H1 (cell line): ENCODE data around the gene EPHB1. TPM values are rescaled to one million over a fixed set of nuclear protein-coding genes. Genes with fewer than 3 reads are reported as not detected.

Experiments used
- CTCF ChIA-PET: fragments of 300-600 bp; sonication (Branson Sonifier 250); formaldehyde crosslinking; loops from one replicate; lab custom pipeline; 2021; ENCODE audit not compliant: partially characterized antibody; lab: Charles Lee
- POLR2A ChIA-PET: fragments of 300-600 bp; sonication (Branson Sonifier 250); formaldehyde crosslinking; loops from one replicate; lab custom pipeline; 2021; ENCODE audit warnings: inconsistent platforms; ENCODE audit not compliant: partially characterized antibody; lab: Charles Lee
- DNase-seq, 2 experiments: peaks; one replicate each; pipeline versions ENCODE4 v3.0.0 to v3.0.0-alpha.2; 2010 to 2022; ENCODE audit warnings: low spot score in 2 of 2, low read depth in 1 of 2, mixed read lengths in 1 of 2
- FAIRE-seq: peaks from 2 replicates; lab custom pipeline; 2011; peaks lifted over from hg19 to GRCh38; lab: Jason Lieb, UNC
- H2AFZ ChIP-seq: 2 replicates; pipeline ENCODE4 v1.8.1; 2012; ENCODE audit warnings: low read length, inconsistent platforms
- H2AK5ac ChIP-seq: 2 replicates; pipeline ENCODE4 v1.6.1; 2013; ENCODE audit warnings: low read depth, low read length
- H2BK120ac ChIP-seq: replicated peaks from 2 replicates; pipeline ENCODE3; 2013; ENCODE audit warnings: low read depth, low read length, inconsistent platforms
- H2BK12ac ChIP-seq: 2 replicates; pipeline ENCODE4 v1.6.1; 2013; ENCODE audit warnings: low read depth, low read length
- H2BK15ac ChIP-seq: 2 replicates; pipeline ENCODE4 v1.6.1; 2013; ENCODE audit warnings: low read length
- H2BK20ac ChIP-seq: 2 replicates; pipeline ENCODE4 v1.6.1; 2013; ENCODE audit warnings: low read length
- H2BK5ac ChIP-seq: 2 replicates; pipeline ENCODE4 v1.6.1; 2013; ENCODE audit warnings: low read depth, low read length
- H3K14ac ChIP-seq: 2 replicates; pipeline ENCODE4 v1.6.1; 2013; ENCODE audit warnings: inconsistent platforms; ENCODE audit not compliant: insufficient read length
- H3K18ac ChIP-seq: 2 replicates; pipeline ENCODE4 v1.6.1; 2013; ENCODE audit warnings: low read length; ENCODE audit errors: extremely low read depth
- H3K23ac ChIP-seq: 2 replicates; pipeline ENCODE4 v1.6.1; 2013; ENCODE audit warnings: inconsistent platforms; ENCODE audit not compliant: insufficient read length
- H3K23me2 ChIP-seq: 2 replicates; pipeline ENCODE4 v1.6.1; 2013; ENCODE audit warnings: low read depth, low read length
- H3K27ac ChIP-seq: 2 replicates; pipeline ENCODE4 v1.6.1; 2011; ENCODE audit warnings: low read depth, low read length, inconsistent platforms
- H3K27me3 ChIP-seq, 4 experiments: replicated peaks in 1 of 4; 1 replicate in 1 of 4; 2 replicates in 3 of 4; pipeline versions ENCODE4 v1.6.1 to v1.8.1; 2011 to 2013; ENCODE audit warnings: low read length in 3 of 4, mild to moderate bottlenecking in 3 of 4, inconsistent platforms in 2 of 4, mixed read lengths in 2 of 4, moderate library complexity in 1 of 4; ENCODE audit not compliant: control insufficient read depth in 3 of 4, insufficient read depth in 3 of 4; ENCODE audit errors: extremely low read depth in 1 of 4
- H3K36me3 ChIP-seq, 4 experiments: 2 replicates each; pipeline versions ENCODE4 v1.6.1 to v1.8.1; 2011 to 2013; ENCODE audit warnings: mild to moderate bottlenecking in 4 of 4, low read length in 3 of 4, moderate library complexity in 2 of 4, control low read depth in 1 of 4, inconsistent platforms in 1 of 4; ENCODE audit not compliant: insufficient read depth in 4 of 4, control insufficient read depth in 2 of 4
- H3K4ac ChIP-seq: replicated peaks from 2 replicates; pipeline ENCODE3; 2013; ENCODE audit warnings: low read length, low read depth, mixed read lengths, inconsistent platforms; ENCODE audit not compliant: insufficient read length
- H3K4me1 ChIP-seq, 4 experiments: replicated peaks in 1 of 4; 1 replicate in 1 of 4; 2 replicates in 3 of 4; pipeline versions ENCODE4 v1.6.1 to v1.8.1; 2011 to 2013; ENCODE audit warnings: low read length in 3 of 4, inconsistent platforms in 2 of 4, mixed read lengths in 1 of 4; ENCODE audit not compliant: insufficient read depth in 4 of 4, control insufficient read depth in 3 of 4
- H3K4me2 ChIP-seq, 2 experiments: 2 replicates each; pipeline versions ENCODE4 v1.6.1 to v1.8.1; 2011 to 2013; ENCODE audit warnings: low read depth in 2 of 2, low read length in 2 of 2, control low read depth in 1 of 2, inconsistent platforms in 1 of 2, mild to moderate bottlenecking in 1 of 2; ENCODE audit not compliant: insufficient read depth in 1 of 2
- H3K4me3 ChIP-seq, 4 experiments: fragments of 200-600, 300-600 bp in 1 of 4; sonication (generic), shearing (Covaris generic), sonication (Bioruptor Twin) in 1 of 4; 2 replicates each; pipeline versions ENCODE4 v1.5.1 to v1.8.1; 2011 to 2016; ENCODE audit warnings: low read length in 4 of 4, low read depth in 3 of 4, control low read depth in 2 of 4, inconsistent platforms in 2 of 4, mild to moderate bottlenecking in 2 of 4, mixed read lengths in 1 of 4, moderate library complexity in 1 of 4; ENCODE audit not compliant: insufficient read depth in 2 of 4; ENCODE audit errors: extremely low read depth in 1 of 4
- H3K56ac ChIP-seq: replicated peaks from 2 replicates; pipeline ENCODE3; 2013; ENCODE audit warnings: low read depth, mild to moderate bottlenecking, mixed read lengths, low read length, inconsistent platforms; ENCODE audit not compliant: insufficient read length
- H3K79me1 ChIP-seq: 2 replicates; pipeline ENCODE4 v1.6.1; 2013; ENCODE audit warnings: low read depth, low read length, control low read depth
- H3K79me2 ChIP-seq, 2 experiments: 2 replicates each; pipeline versions ENCODE4 v1.6.1 to v1.8.1; 2012 to 2013; ENCODE audit warnings: low read length in 2 of 2, mild to moderate bottlenecking in 2 of 2, inconsistent platforms in 1 of 2; ENCODE audit not compliant: insufficient read depth in 2 of 2, control insufficient read depth in 1 of 2
- H3K9ac ChIP-seq, 4 experiments: replicated peaks in 1 of 4; 1 replicate in 1 of 4; 2 replicates in 3 of 4; pipeline versions ENCODE4 v1.6.1 to v1.8.1; 2011 to 2013; ENCODE audit warnings: low read depth in 3 of 4, low read length in 3 of 4, control low read depth in 2 of 4, mild to moderate bottlenecking in 2 of 4, moderate library complexity in 2 of 4, inconsistent platforms in 1 of 4; ENCODE audit errors: extremely low read depth in 1 of 4
- H3K9me3 ChIP-seq, 2 experiments: 2 replicates each; pipeline versions ENCODE4 v1.6.1 to v1.8.1; 2012 to 2013; ENCODE audit warnings: mild to moderate bottlenecking in 2 of 2, moderate library complexity in 2 of 2, control low read depth in 1 of 2, inconsistent platforms in 1 of 2, low read depth in 1 of 2, low read length in 1 of 2, mixed read lengths in 1 of 2; ENCODE audit not compliant: insufficient read depth in 2 of 2
- H4K20me1 ChIP-seq, 2 experiments: replicated peaks in 1 of 2; 2 replicates each; pipeline versions ENCODE3 to v1.8.1; 2011 to 2013; ENCODE audit warnings: inconsistent platforms in 2 of 2, low read length in 2 of 2, mild to moderate bottlenecking in 1 of 2; ENCODE audit not compliant: insufficient read depth in 2 of 2, control insufficient read depth in 1 of 2
- H4K5ac ChIP-seq: 2 replicates; pipeline ENCODE4 v1.6.1; 2013; ENCODE audit warnings: low read length, low read depth, mixed read lengths, inconsistent platforms; ENCODE audit not compliant: insufficient read length
- H4K8ac ChIP-seq: 2 replicates; pipeline ENCODE4 v1.8.0; 2013; ENCODE audit warnings: mild to moderate bottlenecking, moderate library complexity, low read length, inconsistent platforms; ENCODE audit not compliant: insufficient read depth; ENCODE audit errors: extremely low read depth
- H4K91ac ChIP-seq: replicated peaks from 2 replicates; pipeline ENCODE3; 2013; ENCODE audit warnings: low read length, mixed read lengths, inconsistent platforms; ENCODE audit not compliant: insufficient read length
- CTBP2 ChIP-seq: IDR thresholded peaks from 2 replicates; pipeline ENCODE4 v1.7.0; 2011; ENCODE audit warnings: borderline replicate concordance, mild to moderate bottlenecking, moderate library complexity, mixed read lengths, low read length; ENCODE audit not compliant: insufficient read depth, insufficient read length
- EP300 ChIP-seq, 2 experiments: IDR thresholded peaks; 1 replicate in 1 of 2; 2 replicates in 1 of 2; pipeline ENCODE4 v1.6.1; 2011 to 2012; ENCODE audit warnings: low read depth in 2 of 2, low read length in 2 of 2, mild to moderate bottlenecking in 2 of 2, borderline replicate concordance in 1 of 2, inconsistent platforms in 1 of 2, moderate library complexity in 1 of 2
- HDAC2 ChIP-seq, 2 experiments: fragments of 300-600 bp in 1 of 2; sonication (generic) in 1 of 2; IDR thresholded peaks; 2 replicates each; pipeline ENCODE4 v1.6.1; 2011 to 2012; ENCODE audit warnings: low read depth in 2 of 2, low read length in 2 of 2, mild to moderate bottlenecking in 2 of 2, moderate library complexity in 2 of 2, borderline replicate concordance in 1 of 2, inconsistent platforms in 1 of 2
- JUN ChIP-seq: IDR thresholded peaks from 2 replicates; pipeline ENCODE4 v1.6.1; 2011; ENCODE audit warnings: low read depth, mild to moderate bottlenecking, improper control_type of control experiment, low read length
- JUND ChIP-seq: IDR thresholded peaks from 2 replicates; pipeline ENCODE4 v1.6.1; 2011; ENCODE audit warnings: mild to moderate bottlenecking, improper control_type of control experiment, low read length
- MAX ChIP-seq: IDR thresholded peaks from 2 replicates; pipeline ENCODE4 v1.6.1; 2012; ENCODE audit warnings: inconsistent platforms
- SIX5 ChIP-seq: IDR thresholded peaks from 2 replicates; pipeline ENCODE4 v1.6.1; 2011; ENCODE audit warnings: mild to moderate bottlenecking, low read depth, low read length
- SP2 ChIP-seq: IDR thresholded peaks from 2 replicates; pipeline ENCODE4 v1.6.1; 2012; ENCODE audit warnings: mild to moderate bottlenecking, low read length, inconsistent platforms
- SUZ12 ChIP-seq: fragments of 200-600 bp; sonication (generic); IDR thresholded peaks from 2 replicates; pipeline ENCODE4 v1.6.1; 2012; ENCODE audit warnings: mild to moderate bottlenecking, inconsistent platforms, low read length, moderate library complexity, mixed read lengths
- TCF12 ChIP-seq: IDR thresholded peaks from 2 replicates; pipeline ENCODE4 v1.6.1; 2011; ENCODE audit warnings: low read depth, mild to moderate bottlenecking, low read length
- WGBS, 2 experiments: shearing (Covaris generic) in 1 of 2; methylation state at CpG; one replicate each; pipeline versions ENCODE4 v1.1.6 to v1.1.7; 2013 to 2015; ENCODE audit warnings: low lambda C conversion rate in 2 of 2, mixed read lengths in 2 of 2, inconsistent platforms in 1 of 2, low coverage in 1 of 2, missing lambda C conversion rate in 1 of 2; ENCODE audit not compliant: insufficient replicate concordance in 2 of 2, insufficient coverage in 1 of 2, insufficient read length in 1 of 2; ENCODE audit errors: extremely low coverage in 1 of 2, missing lambda C conversion rate in 1 of 2; 5-methylcytosine and 5-hydroxymethylcytosine counted together
- polyA plus RNA-seq, 7 experiments: library from polyadenylated mRNA; depleted of rRNA in 3 of 7; stranded (reverse) in 5 of 7; unstranded in 2 of 7; fragments of >200 nt in 5 of 7; fragments of 200-250 nt in 2 of 7; gene quantifications; 1 replicate in 5 of 7; 2 replicates in 1 of 7; 4 replicates in 1 of 7; pipeline versions ENCODE4 v1.2.1 to v1.2.3, GENCODE V29; 2011 to 2013; ENCODE audit warnings: missing spikeins in 2 of 7, mixed read lengths in 2 of 7
- total RNA-seq: library from RNA; stranded (reverse); fragmentation: NEBNext Ultra II Directional; extraction: Animal tissue kit (Norgen Biotek cat#: 25700); gene quantifications from 2 replicates; pipeline ENCODE4 v1.2.1, GENCODE V29; 2021

The EPHB1 gene
- total and polyA plus RNA-seq, 2 of the 8 experiments (the other 6 are each of a cell fraction or from before 2014, with no cell fraction given): 3.5 to 5.9 TPM

GRCh38 chr3:134839422-134839821, 44.4 kb downstream of the EPHB1 start:
- Histone ChIP-seq H3K4me1 (no peaks in the 10 kb centered on the region), H3K79me1 (no peaks in the 10 kb centered on the region; the same call in 1 of the 2 replicates), H2BK20ac (no peak overlapping the region), H3K56ac (no peak overlapping the region), H3K9ac (no peak overlapping the region), H4K91ac (no peak overlapping the region), H2BK5ac (no peak overlapping the region), H3K23ac (no peak overlapping the region), H2AK5ac (no peak overlapping the region), H4K8ac (peak overlapping the region; percentile 29; the same call in 1 of the 2 replicates), H3K4me3 (no peak overlapping the region), H3K4ac (no peak overlapping the region), H3K14ac (no peak overlapping the region), H3K36me3 (no peaks in the 10 kb centered on the region), H3K4me2 (no peak overlapping the region), H3K27me3 (no peaks in the 10 kb centered on the region), H3K27ac (no peak overlapping the region), H3K23me2 (no peaks in the 10 kb centered on the region), H3K18ac (no peak overlapping the region), H2AFZ (no peak overlapping the region), H2BK15ac (no peak overlapping the region), H3K79me2 (no peaks in the 10 kb centered on the region), H2BK12ac (no peak overlapping the region), H3K9me3 (peaks cover 0 to 2% of the 10 kb centered on the region in 2 experiments; a peak in 1 of 4 replicates), H4K20me1 (peaks cover 0 to 2% of the 10 kb centered on the region in 2 experiments), H4K5ac (no peak overlapping the region), H2BK120ac (no peak overlapping the region)
- POLR2A ChIA-PET: interaction anchor here (1.2 kb wide), 1 partner anchor 60 kb away, joined by 3 read pairs; no protein-coding TSS in a partner anchor
- FAIRE-seq (no peak), DNase-seq (no peak)
- 71% methylated on average over 3 of the region's 3 CpGs; no CpG with 5 or more reads in 1 of the 2 experiments for WGBS, 2 experiments
- TF ChIP-seq JUND (no peak), JUN (no peak), SUZ12 (no peak), SP2 (no peak), EP300 (IDR thresholded peaks at IDR 0.05; ENCODE audit: borderline replicate concordance in 1 of 2, low read depth in 2 of 2, low read length in 2 of 2) (no peak), SIX5 (no peak), HDAC2 (IDR thresholded peaks at IDR 0.05; ENCODE audit: borderline replicate concordance in 1 of 2, low read depth in 2 of 2, low read length in 2 of 2) (no peak), MAX (no peak), CTBP2 (no peak), TCF12 (no peak)
- CTCF ChIA-PET: interaction anchor here (0.9 to 7.1 kb wide), 13 partner anchors 8 to 402 kb away, joined by 3 to 84 read pairs (median 14); partner anchors contain the start of gene EPHB1
